Cardiac muscle cell (in vitro differentiated cells and primary cell): ENCODE results near the gene SETX. TPM values are rescaled to one million over a fixed set of nuclear protein-coding genes. Genes with fewer than 3 reads are reported as not detected.
"Not testable (repeated sequence)": the region's sequence is repeated elsewhere in the genome, so short reads cannot be mapped to it uniquely, and the experiment has no call there.

Experiments
- DNase-seq, 2 donors: peaks; one replicate each; pipeline versions ENCODE4 v3.0.0 to v3.0.0-alpha.2; 2010 to 2017; ENCODE audit warnings: low read depth in 1 of 2, low spot score in 1 of 2
- H3K27ac ChIP-seq: fragments of 200-600 bp; sonication (generic); 2 replicates; pipeline ENCODE4 v1.5.1; 2016
- H3K27me3 ChIP-seq: fragments of 200-600 bp; sonication (generic); 2 replicates; pipeline ENCODE4 v1.6.0; 2016; ENCODE audit warnings: control low read depth
- H3K36me3 ChIP-seq: fragments of 200-600 bp; sonication (generic); 2 replicates; pipeline ENCODE4 v1.5.1; 2016; ENCODE audit warnings: control low read depth
- H3K4me1 ChIP-seq: fragments of 200-600 bp; sonication (generic); 2 replicates; pipeline ENCODE4 v1.8.1; 2017; ENCODE audit warnings: low read depth, mild to moderate bottlenecking, mixed run types
- H3K4me3 ChIP-seq: fragments of 200-600 bp; sonication (generic); 2 replicates; pipeline ENCODE4 v1.5.1; 2016; ENCODE audit warnings: mild to moderate bottlenecking
- H3K9me3 ChIP-seq: fragments of 200-600 bp; sonication (generic); 2 replicates; pipeline ENCODE4 v1.5.1; 2017; ENCODE audit warnings: low read depth, mild to moderate bottlenecking, control low read depth
- polyA plus RNA-seq: library from polyadenylated mRNA; unstranded; fragments of >200 nt; fragmentation: Nextera tagmentation; extraction: Ambion mirVana; gene quantifications from 2 replicates; pipeline ENCODE4 v1.2.1, GENCODE V29; 2016
- total RNA-seq: library from RNA; depleted of rRNA; stranded (reverse); fragments of >200 nt; gene quantifications from 2 replicates; pipeline ENCODE4 v1.2.3, GENCODE V29; 2016
- TF ChIP-seq, protein P1 (sequence below): IDR thresholded peaks from 2 replicates; pipeline ENCODE4 v1.5.1; 2012; ENCODE audit warnings: low read depth, mild to moderate bottlenecking, low read length

SETX gene
- total and polyA plus RNA-seq, 2 experiments from 2014 or later = 16.2 to 34.0 TPM

DNA sequence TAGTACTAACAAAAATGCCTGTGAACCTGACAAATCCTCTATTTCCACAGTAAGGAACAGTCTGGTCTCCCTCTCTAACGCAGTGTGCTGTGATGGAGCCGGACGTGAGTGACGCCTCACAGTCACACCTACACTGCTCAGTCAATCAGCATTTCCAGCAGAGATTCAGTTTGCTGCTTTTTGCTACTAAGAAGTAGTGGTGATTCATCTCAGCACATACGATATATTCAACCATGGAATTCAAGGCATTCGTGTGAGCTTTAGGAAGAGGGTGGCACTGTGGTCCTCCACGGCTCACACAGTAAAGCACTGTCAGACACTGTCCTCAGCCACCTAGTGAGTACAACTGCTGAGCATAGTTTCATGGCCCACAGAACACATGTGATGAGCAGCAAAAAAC is 70.9 kb downstream of the SETX start:
- Histone ChIP-seq H3K4me1 (peaks cover 31% of the 10 kb centered on the region), H3K36me3 (peaks cover 52% of the 10 kb centered on the region)

DNA sequence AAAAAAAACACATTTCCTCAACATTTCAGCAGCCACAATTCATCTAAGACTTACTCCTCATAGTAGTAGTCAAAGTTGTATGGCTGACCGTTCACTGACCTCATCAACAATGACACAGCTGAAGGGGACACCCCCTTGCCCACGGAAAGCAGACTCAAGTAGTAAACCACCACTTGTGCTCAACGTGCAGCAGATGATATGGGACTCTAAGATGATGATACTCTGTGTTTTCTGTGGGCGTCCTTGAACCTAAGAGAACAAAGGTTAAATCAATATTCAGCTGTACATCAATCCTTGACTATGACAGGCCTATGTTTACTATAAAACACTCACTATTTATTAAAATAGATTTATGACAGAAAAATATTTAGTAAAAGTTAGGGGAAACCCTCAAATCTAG is 71.6 kb downstream of the SETX start:
- H3K27me3 ChIP-seq = no peaks in the 10 kb centered on the region
- H3K4me3 ChIP-seq = no peak overlapping the region
- peak overlapping the region; percentile 58 for H3K27ac ChIP-seq
- peaks cover 25% of the 10 kb centered on the region for H3K4me1 ChIP-seq
- H3K9me3 ChIP-seq = no peaks in the 10 kb centered on the region
- no peak for DNase-seq
- TF ChIP-seq, protein P1, sequence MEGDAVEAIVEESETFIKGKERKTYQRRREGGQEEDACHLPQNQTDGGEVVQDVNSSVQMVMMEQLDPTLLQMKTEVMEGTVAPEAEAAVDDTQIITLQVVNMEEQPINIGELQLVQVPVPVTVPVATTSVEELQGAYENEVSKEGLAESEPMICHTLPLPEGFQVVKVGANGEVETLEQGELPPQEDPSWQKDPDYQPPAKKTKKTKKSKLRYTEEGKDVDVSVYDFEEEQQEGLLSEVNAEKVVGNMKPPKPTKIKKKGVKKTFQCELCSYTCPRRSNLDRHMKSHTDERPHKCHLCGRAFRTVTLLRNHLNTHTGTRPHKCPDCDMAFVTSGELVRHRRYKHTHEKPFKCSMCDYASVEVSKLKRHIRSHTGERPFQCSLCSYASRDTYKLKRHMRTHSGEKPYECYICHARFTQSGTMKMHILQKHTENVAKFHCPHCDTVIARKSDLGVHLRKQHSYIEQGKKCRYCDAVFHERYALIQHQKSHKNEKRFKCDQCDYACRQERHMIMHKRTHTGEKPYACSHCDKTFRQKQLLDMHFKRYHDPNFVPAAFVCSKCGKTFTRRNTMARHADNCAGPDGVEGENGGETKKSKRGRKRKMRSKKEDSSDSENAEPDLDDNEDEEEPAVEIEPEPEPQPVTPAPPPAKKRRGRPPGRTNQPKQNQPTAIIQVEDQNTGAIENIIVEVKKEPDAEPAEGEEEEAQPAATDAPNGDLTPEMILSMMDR = no peak
- H3K36me3 ChIP-seq = peaks cover 54% of the 10 kb centered on the region

More for the DNA sequence above, 70.9 kb downstream of the SETX start:
- Histone ChIP-seq H3K4me3 (no peak overlapping the region), H3K9me3 (no peaks in the 10 kb centered on the region), H3K27me3 (no peaks in the 10 kb centered on the region), H3K27ac (peak overlapping the region; percentile 58)
- peak in 1 of 2 donors; percentile 11 for DNase-seq
- TF ChIP-seq, protein P1 = no peak

DNA sequence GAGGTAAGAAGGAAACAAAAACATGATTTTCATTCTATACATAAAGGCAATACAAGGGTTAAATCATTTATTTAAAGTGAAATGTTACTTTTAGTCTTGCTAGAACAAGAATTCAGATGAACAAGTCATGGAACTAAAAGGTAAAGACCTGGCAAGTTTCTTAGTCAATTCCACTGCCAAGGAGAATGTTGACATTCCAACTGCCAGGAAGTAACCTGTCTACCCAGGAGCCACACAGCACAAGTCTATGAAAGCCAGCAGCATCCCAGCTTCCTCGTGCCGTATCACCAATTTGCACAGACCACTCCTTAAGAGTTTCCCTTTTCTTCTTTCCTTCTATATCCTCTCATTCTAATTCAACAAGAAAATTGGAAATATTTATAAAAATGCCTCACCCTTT is 79.9 kb downstream of the SETX start:
- DNase-seq = no peak
- H3K4me3 ChIP-seq = no peak overlapping the region
- H3K27ac ChIP-seq = no peak overlapping the region
- H3K9me3 ChIP-seq = no peaks in the 10 kb centered on the region
- TF ChIP-seq, protein P1 = no peak
- H3K36me3 ChIP-seq = peaks cover 81% of the 10 kb centered on the region
- no peaks in the 10 kb centered on the region for H3K27me3 ChIP-seq
- no peaks in the 10 kb centered on the region for H3K4me1 ChIP-seq

DNA sequence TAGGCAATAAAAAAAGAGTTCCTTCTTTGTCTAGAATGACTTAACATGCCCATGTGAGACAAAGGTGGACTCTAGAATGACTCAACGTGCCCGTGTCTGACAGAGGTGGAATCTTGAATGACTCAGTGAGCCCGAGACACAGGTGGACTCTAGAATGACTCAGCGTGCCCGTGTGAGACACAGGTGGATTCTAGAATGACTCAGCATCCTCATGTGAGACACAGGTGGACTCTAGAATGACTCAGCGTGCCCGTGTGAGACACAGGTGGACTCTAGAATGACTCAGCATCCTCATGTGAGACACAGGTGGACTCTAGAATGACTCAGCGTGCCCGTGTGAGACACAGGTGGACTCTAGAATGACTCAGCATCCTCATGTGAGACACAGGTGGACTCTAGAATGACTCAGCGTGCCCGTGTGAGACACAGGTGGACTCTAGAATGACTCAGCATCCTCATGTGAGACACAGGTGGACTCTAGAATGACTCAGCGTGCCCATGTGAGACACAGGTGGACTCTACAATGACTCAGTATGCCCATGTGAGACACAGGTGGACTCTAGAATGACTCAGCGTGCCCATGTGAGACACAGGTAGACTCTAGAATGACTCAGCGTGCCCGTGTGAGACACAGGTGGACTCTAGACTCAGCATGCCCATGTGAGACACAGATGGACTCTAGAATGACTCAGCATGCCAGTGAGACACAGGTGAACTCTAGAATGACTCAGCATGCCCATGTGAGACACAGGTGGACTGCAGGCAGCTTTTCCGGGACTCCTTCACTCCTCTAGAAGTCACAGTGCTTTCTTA is 84.9 kb downstream of the SETX start:
- H3K27ac ChIP-seq = peak overlapping the region; percentile 76
- not testable (repeated sequence) for DNase-seq, H3K4me3 ChIP-seq, H3K9me3 ChIP-seq, H3K27me3 ChIP-seq, H3K4me1 ChIP-seq
- H3K36me3 ChIP-seq = peaks cover 52% of the 10 kb centered on the region

DNA sequence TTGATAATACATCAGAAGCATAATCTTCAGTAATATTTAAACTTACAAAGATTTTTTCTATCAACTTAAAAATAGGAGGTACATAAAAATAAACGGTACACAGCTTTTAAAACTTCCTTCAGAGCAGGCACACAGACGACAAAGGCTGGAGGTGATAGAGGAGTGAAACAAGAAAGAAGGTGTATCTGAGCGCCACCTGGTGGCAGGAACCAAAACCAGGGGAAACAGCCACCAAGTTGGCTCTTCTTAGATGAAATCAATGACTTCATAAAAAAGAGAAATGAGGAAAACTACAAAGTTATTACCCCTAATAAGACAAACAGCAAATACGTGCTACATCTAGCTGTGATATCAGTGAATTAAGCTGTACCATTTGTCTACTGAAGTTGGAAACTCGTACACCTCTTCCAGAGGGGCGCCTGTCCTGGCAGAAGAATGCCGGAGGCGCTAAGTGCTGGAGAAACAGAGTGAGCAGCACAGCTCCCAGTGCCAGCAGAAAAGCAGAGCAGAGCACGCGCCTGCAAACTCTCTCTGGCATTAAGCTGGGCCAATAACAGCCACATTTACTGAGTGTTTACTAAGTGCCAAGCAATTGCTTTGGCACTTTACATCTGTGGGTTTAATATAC is 85.9 kb downstream of the SETX start:
- TF ChIP-seq, protein P1 = peak; percentile 91
- H3K27ac ChIP-seq = peak overlapping the region; percentile 76

GRCh38 chr9:132267660-132268059 is 87.1 kb downstream of the SETX start:
- DNase-seq = no peak
- H3K36me3 ChIP-seq = peaks cover 45% of the 10 kb centered on the region
- H3K4me3 ChIP-seq = no peak overlapping the region
- H3K4me1 ChIP-seq = peaks cover 3% of the 10 kb centered on the region
- H3K27me3 ChIP-seq = no peaks in the 10 kb centered on the region
- no peak overlapping the region for H3K27ac ChIP-seq
- no peaks in the 10 kb centered on the region for H3K9me3 ChIP-seq
- TF ChIP-seq, protein P1 = no peak

More for the DNA sequence above, 85.9 kb downstream of the SETX start:
- H3K4me1 ChIP-seq = no peaks in the 10 kb centered on the region
- no peak overlapping the region for H3K4me3 ChIP-seq
- peaks cover 56% of the 10 kb centered on the region for H3K36me3 ChIP-seq
- DNase-seq = peak; percentile 74 to 78
- no peaks in the 10 kb centered on the region for H3K9me3 ChIP-seq
- H3K27me3 ChIP-seq = no peaks in the 10 kb centered on the region
